HG02840 (cell line): Measurements from ENCODE around the gene ENKD1.

Experiments used
- ATAC-seq: cut with Tn5 transposase; IDR thresholded peaks from one replicate; pipeline ENCODE4 v1.9.1; 2021; ENCODE audit warnings: mild to moderate bottlenecking, moderate library complexity, moderate number of reproducible peaks; ENCODE audit not compliant: unreplicated experiment, low FRiP score

The ENKD1 gene

DNA sequence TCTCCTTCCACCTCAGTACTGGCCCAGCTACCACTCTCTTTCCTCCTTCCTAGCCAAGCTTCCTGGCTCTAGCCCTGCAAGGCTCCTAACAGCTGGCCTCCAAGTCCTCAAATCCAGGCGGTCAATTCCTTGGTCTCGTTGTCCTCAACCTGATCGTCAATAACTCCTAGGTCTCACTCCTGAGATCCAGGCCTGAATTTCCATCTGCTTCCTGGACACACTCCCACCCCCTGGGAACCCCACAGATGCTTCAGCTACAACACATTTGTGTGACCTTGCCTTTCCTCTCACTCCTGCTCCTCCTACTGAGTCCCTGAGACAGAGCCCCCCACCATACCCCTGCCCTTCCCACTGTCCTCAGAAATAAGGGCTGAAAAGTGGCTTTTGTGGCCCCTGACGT, 2.3 kb downstream of the ENKD1 start:
- no peak for ATAC-seq

DNA sequence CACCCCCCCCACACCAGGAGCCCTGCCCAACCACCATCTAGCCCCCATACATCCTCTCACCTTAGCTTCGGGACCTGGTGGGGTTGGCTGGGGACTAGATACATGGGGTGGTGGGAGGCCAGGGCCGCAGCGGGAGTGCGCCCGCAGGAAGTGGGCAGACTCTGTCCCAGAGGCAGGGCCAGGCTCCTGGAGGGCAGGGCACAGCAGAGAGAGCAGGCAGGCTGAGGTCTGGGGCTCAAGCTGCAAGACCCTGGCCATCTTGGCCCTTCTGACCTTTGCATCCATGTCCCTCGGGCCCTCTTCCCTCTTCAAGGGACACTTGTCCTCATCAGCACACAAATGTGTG, 2.7 kb downstream of the ENKD1 start:
- ATAC-seq = no peak

DNA sequence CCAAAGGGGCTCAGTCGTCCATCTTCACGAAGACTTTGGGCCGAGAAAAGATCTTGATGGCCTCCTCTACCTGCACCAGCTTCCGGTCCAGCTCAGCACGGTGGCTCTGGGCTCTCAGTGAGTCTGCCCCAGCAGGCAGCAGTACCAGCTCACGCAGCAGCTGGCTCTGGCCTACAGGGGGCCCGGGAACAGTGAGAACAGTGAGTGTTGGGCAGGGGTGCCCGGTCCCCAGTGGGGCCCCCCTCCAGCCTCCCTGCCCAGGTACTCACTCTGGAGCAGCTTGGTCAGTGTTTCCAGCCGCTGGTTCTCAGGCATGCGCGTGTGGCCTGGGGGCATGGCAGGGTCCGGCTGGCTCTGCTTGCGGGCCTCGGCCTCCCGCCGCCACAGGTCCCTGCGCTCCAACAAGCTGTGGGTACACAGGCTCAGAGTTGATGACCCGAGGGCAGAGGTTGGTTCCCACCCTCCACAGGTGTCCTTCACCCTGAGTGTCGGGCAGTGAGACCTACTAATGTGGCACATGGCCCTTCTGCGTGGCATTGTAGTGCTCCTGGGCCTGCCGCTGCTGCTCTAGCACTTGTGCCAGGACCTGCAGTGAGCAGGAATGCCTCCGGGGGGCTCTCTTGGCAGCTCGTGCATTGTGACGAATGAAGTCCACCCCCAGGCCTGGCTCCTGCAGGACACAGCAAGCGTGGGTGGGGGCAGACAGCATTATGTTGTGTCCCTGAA, 3.2 kb downstream of the ENKD1 start:
- no peak for ATAC-seq

DNA sequence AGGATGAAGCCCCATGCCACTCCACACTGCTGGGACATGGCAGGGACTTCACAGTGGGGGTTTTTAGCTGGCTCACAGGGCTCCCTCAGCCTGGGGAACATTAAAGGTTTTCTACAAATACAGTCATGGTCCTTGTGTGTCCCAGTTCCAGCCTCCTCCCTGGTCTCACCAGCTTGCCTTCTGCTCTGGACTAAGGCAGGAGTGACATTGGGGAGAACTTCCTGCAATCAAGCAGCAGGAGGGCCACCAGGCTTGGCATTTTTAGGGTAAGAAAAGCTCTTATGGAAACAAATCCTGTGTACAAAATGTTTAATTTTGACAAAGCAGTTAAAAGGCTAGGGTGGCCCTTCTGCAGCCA, 3.9 kb downstream of the ENKD1 start:
- no peak for ATAC-seq

DNA sequence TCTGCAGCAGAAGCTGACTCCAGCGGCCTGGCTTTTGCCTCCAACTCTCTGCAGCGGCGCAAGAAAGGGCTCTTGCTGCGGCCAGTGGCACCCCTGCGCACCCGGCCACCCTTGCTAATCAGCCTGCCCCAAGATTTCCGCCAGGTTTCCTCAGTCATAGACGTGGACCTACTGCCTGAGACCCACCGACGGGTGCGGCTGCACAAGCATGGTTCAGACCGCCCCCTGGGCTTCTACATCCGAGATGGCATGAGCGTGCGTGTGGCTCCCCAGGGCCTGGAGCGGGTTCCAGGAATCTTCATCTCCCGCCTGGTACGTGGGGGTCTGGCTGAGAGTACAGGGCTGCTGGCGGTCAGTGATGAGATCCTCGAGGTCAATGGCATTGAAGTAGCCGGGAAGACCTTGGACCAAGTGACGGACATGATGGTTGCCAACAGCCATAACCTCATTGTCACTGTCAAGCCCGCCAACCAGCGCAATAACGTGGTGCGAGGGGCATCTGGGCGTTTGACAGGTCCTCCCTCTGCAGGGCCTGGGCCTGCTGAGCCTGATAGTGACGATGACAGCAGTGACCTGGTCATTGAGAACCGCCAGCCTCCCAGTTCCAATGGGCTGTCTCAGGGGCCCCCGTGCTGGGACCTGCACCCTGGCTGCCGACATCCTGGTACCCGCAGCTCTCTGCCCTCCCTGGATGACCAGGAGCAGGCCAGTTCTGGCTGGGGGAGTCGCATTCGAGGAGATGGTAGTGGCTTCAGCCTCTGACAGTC, 4.5 kb downstream of the ENKD1 start:
- ATAC-seq = no peak

DNA sequence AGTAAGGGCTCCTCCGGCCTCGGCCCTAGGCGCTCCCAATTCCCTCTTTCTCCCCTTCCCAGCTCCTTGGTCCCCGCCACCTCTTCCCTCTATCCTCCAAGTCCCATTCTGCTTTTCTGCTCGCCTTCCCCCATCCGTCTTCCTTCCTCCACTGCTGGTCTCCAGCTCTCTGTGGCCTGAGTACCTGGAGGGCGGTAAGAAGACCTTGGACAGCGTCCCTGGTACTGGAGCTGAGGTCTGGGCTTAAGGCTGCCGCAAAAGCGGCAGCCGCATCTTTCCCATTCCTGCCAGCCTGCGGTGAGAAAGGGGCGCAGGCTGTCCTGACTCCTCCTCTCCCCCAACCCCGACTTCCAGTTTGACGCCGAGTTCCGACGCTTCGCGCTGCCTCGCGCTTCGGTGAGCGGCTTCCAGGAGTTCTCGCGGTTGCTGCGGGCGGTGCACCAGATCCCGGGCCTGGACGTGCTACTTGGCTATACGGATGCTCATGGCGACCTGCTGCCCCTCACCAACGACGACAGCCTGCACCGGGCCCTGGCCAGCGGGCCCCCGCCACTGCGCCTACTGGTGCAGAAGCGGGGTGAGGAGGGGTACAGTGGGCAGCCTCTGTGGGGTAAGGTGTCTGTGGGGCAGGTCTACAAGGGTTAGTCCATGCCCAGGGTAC, 5.3 kb downstream of the ENKD1 start:
- ATAC-seq = peak; percentile 1

DNA sequence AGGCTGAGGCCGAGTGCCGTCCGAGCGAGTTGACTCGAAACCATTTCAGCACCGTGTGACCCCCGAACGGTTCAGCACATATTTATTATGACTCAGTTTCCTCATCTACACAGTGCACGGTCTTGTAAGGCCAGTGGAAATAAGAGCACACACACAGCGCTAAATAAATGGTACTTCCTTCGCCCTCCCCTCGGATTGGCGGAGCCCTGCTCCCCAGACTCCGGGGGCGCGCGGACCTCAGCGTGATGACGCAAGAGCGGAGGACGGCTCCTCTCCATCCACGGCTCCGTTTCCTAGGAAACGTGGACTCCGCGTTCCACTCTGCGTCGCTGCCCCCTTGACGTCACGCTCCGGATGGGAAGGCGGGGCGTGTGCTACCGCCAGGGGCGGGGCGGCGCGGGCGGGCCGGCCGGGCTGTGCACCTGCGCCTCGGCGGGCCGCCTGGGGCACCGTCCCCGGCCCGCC, 6.0 kb downstream of the ENKD1 start, which contains the start of gene PARD6A:
PARD6A (plus strand) TSS at position 397 of the 465 bp plus-strand sequence. CDS start 79 bp downstream, outside the sequence.
- ATAC-seq = peak; percentile 68

DNA sequence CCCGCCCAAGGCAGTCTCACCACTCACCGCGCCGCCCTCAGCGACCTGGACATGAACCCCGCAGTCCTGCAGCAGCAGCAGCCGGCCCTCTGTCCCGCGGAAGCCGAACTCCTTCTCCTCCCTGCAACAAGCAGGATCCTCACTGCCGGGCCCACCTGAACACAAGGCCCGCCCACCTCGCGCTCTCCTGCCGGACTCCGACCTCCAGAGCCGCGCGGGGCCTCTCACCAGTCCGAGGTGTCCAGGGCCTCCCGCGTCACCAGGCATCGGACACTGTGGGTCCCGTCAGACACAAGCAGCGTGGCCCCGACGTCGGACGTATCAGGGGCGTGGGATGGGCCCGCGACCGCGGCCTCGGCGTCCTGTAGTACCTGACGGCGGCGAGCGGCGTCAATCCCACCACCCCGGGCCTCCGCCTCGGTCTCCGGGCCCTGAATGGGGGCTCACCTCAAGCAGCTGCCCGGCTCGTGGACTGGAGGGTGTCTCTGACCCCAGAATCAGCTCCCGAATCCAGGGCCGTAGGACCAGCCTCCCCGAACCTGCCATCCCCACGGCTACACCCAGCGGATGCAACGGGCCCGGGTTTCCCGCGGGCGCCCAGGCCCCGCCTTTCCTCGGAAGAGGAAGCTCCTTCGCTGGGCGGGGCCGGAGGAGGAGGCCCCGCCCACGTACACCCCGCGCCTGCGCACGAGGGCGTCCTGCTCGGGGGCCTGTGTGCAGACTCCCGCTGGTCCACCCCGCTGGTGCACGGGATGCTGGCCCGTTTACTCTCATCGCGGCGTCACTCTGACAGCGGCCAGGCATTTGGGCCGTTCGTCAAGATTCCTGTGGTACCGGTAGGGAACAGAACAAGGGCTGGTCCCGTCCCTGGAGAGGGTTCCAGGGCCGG, 6.6 kb downstream of the ENKD1 start, which contains the start of gene ACD:
ACD (minus strand) TSS at position 586 of the 889 bp plus-strand sequence; CDS start at position 546, 40 bp downstream.
- peak; percentile 53 for ATAC-seq

DNA sequence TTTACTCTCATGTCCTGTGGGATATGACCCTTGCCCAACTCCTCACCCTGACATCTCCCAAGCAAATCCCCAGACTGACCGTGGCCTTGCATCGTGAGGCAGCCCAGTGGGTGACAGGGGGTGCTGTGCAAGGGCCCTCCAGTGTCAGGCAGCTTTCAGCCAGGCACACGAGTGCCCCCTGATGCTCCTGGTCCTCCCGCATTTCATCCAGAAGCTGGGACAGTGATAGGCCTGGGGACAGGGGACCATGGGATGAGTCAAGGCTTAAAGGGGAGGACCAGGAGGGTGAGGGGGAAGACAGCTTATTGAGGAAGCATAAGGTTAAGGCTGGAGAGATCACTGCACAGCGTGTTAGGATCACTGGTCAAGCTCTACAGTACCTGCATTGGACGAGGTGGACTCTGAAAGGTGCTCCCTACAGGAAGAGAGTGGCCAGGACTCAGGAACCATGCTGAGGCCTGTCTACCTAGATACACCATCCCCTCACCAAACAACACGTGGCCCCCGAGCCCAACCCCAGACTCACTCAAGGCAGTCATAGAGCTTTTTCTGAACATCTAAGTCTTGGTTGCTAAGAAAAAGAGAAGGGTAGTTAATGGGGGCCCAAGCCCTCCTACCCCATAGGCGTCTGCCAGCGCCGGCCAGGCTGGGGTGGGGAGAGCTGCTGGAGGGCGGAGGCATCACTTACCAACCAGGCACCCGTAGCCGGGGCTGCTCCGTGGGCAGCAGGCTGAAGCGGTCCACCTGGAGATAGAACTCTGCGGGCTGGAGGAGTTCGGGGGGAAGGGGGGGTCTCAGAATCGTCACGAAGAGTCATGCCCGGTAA, 7.5 kb downstream of the ENKD1 start:
- ATAC-seq = no peak

DNA sequence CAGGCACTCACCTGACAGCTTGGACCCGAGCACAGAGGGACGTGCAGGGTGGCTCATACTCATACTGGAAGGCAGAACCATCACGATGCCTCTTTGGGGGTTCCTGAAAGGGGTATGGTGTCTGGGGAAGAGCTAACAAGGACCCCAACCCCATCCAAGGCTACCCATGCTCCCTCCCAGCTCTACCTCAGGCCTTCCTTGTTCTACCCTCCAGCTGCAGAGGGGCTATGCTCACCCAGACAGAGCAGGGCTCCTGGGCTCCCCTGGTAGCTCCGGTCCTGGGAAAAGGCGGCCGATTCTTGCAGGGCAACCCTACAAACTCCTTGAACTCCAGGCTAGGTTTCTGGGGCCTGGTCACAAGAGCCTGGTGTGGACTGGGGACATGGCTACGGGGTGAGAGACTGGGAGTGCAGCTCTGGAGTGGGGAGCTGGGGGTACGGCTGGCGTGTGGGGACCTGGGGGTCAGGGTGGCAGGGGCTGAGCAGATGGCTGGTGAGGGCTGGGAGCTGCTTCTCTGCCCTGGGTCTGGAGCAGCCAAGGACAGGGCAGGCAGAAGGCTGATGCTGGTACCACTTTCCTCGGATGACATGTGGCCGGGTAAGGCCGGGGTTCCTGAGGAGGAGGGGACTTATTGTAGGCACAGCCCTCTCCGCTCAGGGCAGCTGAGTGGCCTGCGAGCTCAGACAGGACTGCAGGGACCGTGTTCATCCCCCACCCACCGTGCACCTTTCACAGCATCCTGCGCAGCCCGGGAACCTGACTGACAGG, 8.6 kb downstream of the ENKD1 start:
- ATAC-seq = no peak

DNA sequence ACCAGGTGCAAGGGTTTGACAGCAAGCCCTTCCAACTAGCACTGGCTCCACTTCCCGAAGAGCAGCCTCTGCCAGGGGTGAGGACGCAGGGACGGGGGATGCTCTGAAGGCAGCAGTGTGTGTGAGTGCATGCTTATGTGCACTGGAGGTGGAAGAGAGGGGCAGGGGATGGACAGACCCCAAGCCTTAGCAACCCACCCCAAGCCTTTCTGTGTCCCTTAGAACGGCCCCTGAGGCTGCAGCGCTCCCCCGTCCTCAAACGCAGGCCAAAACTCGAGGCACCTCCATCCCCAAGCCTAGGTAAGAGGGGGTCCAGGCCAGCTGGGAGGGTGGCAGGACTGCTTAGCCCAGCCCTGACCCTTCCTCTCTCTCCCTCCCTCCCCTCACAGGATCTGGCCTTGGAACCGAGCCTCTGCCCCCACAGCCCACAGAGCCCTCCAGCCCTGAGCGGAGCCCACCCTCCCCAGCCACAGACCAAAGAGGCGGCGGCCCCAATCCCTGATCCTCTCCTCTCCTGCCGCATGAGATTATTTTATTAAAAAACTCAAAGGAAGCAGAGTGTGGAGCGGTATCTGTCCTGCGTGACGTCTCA, 9.4 kb downstream of the ENKD1 start:
- no peak for ATAC-seq

DNA sequence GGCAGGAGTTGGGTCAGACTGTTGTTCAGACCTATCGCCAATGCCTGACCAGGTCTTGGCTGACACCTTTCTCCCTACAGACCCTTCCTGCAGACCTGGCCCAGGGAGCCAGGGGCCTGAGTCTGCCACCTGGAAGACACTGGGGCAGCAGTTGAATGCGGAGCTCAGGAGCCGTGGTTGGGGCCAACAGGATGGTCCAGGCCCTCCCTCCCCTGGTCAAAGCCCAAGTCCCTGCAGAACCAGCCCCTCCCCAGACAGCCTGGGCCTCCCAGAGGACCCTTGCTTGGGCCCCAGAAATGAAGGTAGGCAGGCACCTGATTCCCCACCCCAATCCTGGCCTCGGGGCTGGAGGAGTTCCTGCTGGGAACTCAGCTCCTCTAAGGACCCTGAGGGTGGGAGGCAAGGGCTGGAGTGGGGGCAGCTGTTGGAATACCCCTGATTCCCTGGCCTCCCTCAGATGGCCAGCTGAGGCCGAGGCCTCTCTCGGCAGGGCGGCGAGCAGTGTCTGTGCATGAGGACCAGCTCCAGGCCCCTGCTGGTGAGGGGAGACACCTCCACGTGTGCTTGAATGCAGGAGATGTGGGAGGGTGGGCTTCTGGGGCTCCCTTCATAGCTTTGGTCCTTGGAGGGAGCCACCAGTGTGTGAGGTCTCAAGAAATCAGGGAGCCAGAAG, 10.1 kb downstream of the ENKD1 start:
- ATAC-seq = no peak

DNA sequence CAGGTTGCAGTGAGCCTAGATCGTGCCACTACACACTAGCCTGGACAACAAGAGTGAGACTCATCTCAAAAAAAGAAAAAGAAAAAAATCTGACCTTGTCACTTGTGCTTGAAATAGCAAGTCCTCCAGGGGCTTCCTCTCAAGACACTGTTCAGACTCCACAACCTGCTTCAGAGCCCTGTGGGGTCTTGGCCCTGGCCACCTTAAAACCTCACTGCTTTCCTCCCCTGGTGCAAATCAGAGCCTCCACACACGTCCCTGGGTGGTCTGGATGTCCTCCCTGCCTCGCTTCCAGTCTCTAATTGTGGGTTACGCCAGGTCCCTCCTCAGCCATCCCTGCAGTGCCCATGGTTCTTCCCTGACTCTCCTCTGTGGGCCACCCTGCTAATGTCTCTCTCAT, 11.2 kb downstream of the ENKD1 start:
- no peak for ATAC-seq

DNA sequence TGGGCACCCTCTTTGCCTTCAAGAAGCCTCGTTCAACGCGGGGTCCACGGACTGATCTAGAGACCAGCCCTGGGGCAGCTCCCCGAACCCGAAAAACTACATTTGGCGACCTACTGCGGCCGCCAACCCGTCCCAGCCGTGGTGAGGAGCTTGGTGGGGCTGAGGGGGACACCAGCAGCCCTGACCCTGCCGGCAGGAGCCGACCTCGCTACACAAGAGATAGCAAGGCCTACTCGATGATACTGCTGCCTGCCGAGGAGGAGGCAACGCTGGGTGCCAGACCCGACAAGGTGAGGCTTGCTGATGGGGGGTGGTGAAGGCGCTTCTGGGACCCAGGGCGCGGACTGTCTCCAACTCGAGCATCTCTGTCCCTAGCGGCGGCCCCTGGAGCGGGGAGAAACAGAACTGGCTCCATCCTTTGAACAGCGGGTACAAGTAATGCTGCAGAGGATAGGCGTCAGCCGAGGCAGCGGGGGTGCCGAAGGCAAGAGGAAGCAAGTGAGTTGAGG, 12.1 kb downstream of the ENKD1 start:
- ATAC-seq = no peak

DNA sequence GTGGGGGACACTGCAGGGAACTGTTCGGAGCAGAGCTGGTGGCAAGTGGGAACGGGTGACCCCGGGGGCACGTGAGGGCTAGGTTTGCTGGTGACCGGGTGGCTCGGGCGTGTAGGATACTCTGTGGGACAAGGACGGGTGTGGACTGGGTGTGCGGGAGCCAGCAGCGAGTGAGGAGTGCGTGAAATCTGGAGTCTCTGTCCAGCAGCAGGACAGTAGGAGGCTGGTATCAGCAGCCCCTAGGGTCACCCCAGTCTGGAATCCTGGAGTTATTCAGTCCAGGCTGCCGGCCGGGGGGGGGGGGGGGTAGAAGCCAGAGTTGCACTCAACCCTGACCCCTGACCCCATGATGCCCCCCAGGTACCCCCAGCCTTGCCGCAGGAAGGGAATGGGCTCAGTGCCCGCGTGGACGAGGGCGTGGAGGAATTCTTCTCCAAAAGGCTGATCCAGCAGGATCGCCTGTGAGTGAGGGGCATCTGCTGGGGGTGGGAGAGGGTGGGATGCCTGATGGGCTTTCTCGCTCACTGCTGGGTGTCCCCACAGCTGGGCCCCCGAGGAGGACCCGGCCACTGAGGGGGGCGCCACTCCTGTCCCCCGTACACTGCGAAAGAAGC, 12.7 kb downstream of the ENKD1 start:
- no peak for ATAC-seq

DNA sequence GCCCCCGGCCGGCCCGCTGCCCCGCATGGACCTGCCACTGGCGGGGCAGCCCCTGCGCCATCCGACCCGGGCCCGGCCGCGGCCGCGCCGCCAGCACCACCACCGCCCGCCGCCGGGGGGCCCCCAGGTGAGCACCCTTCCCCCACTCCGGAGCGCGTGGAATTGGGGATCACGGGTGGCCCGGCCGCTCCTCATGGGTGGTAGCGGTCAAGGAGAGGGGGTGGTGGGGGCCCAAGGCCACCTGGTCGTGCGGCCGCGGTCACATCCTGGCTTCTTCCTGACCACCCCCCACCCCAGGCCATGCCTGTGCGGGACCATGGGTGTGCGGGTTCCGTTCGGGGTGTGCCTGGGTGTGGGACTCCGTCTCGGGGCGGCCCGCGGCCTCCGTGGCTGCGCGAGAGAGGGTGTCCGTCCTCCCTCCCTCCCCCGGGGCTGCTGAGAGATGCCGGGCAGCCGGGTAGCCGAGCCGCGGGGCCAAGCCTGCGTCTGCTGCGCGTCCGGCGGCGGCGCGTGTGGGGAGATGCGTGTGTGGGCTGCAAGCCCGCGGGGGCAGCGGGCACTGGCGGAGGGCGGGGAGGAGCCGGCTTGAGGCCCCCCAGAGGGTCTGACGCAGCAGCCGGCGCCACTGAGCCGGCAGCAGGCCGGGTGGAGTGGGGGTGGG, 13.3 kb downstream of the ENKD1 start:
- ATAC-seq = no peak
